Epithelial cell of esophagus (primary cell): ENCODE results near the gene TMEM87A.

Experiments
- DNase-seq: peaks from one replicate; pipeline ENCODE4 v3.0.0; 2010; ENCODE audit warnings: low read depth
- H3K4me3 ChIP-seq: 2 replicates; pipeline ENCODE4 v1.5.1; 2011; ENCODE audit warnings: mild to moderate bottlenecking, low read length, control low read depth
- CTCF ChIP-seq: IDR thresholded peaks from 2 replicates; pipeline ENCODE4 v1.5.1; 2011; ENCODE audit warnings: low read depth, mild to moderate bottlenecking, low read length, control low read depth, inconsistent platforms; ENCODE audit not compliant: insufficient read depth; ENCODE audit errors: missing control alignments

Gene TMEM87A

GRCh38 chr15:42289166-42289565 is 15.9 kb upstream of the TMEM87A start:
- H3K4me3 ChIP-seq: no peak overlapping the region
- DNase-seq: peak; percentile 34
- TF ChIP-seq CTCF: no peak

- no peak for DNase-seq
- H3K4me3 ChIP-seq: no peak overlapping the region
- TF ChIP-seq CTCF: no peak
Observed at GRCh38 chr15:42287931-42288330, 14.7 kb upstream of the TMEM87A start.

GRCh38 chr15:42286445-42287029 is 13.3 kb upstream of the TMEM87A start:
- H3K4me3 ChIP-seq: no peak overlapping the region
- TF ChIP-seq CTCF: no peak
- DNase-seq: no peak

GRCh38 chr15:42285034-42285433 is 11.8 kb upstream of the TMEM87A start:
- no peak for DNase-seq
- H3K4me3 ChIP-seq: no peak overlapping the region
- no peak for TF ChIP-seq CTCF

- no peak for TF ChIP-seq CTCF
- DNase-seq: no peak
- H3K4me3 ChIP-seq: no peak overlapping the region
Observed at GRCh38 chr15:42284551-42284950, 11.3 kb upstream of the TMEM87A start.

GRCh38 chr15:42283671-42284070 is 10.4 kb upstream of the TMEM87A start:
- no peak overlapping the region for H3K4me3 ChIP-seq
- no peak for TF ChIP-seq CTCF
- no peak for DNase-seq

- no peak overlapping the region for H3K4me3 ChIP-seq
- TF ChIP-seq CTCF: no peak
- DNase-seq: no peak
Observed at GRCh38 chr15:42282926-42283325, 9.7 kb upstream of the TMEM87A start.
